Erythroblast (primary cell): ENCODE results near the gene NUCKS1.

Experiments
- GATA1 ChIP-seq: IDR thresholded peaks from 2 replicates; pipeline ENCODE4 v1.6.1; 2011; ENCODE audit warnings: low read depth, mild to moderate bottlenecking, control low read depth, low read length, moderate library complexity
- POLR2A ChIP-seq: IDR thresholded peaks from 2 replicates; pipeline ENCODE4 v1.6.1; 2011; ENCODE audit warnings: mild to moderate bottlenecking, low read length

- TF ChIP-seq POLR2A (peak; percentile 14), GATA1 (no peak)
Measured at GRCh38 chr1:205743977-205744376, 6.0 kb downstream of the NUCKS1 start.
